ENCODE data around the gene C15orf40.
A peak's percentile ranks its signal among the peaks of the same experiment; 100 is the strongest.

Gene C15orf40

DNA sequence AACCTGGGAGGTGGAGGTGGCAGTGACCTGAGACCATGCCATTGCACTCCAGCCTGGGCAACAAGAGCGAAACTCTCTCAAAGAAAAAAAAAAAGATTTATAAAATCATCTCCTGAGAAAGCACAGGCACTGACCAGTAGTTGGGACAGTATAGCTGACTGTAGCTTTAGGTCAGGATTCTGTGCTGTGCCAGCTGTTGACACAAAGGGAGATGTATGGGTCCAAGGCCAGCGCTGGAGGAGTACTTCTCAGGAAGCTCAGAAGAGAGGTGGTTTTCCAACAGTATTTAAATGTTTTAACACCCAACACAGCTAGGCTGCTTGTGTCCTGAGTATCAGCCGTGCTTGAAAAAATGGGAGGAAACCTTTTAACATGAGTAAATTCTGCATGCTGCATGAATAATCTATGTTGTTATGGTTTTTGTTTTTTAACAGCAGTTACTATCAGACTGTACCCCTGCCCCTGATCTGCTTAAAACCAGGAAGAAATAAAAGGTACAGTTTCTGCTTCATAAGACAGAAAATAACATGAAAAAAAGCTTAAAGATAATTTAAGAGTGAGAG is 18.9 kb downstream of the C15orf40 start:
- DNase-seq, result no peak

DNA sequence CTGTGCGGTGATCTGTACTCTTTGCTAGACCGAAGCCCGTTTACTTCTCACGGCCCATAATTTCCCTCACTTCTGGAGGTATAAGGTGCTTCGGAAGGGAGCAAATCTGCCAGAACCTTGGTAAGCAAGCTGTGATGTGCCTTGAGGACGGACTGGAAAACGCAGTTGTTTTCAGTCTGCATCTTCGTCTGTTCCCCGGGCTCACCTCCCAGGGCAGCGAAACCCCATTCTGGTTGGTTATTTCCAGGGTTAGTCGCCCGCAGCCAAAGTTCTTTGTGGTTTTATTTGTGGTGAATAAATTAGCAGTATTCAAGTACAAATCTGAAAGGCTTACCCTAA is 25.0 kb downstream of the C15orf40 start:
- no peak for DNase-seq

GRCh38 chr15:82985688-82986441 is 25.6 kb downstream of the C15orf40 start, which contains the start of gene RAMAC:
Gene RAMAC (plus strand): TSS chr15:82986210. CDS start chr15:82989019, 2,809 bp downstream.
- peak; percentile 90 for DNase-seq

GRCh38 chr15:82980981-82981380 is 30.5 kb downstream of the C15orf40 start:
- DNase-seq, result no peak

GRCh38 chr15:82979726-82980125 is 31.7 kb downstream of the C15orf40 start:
- DNase-seq, result no peak

DNA sequence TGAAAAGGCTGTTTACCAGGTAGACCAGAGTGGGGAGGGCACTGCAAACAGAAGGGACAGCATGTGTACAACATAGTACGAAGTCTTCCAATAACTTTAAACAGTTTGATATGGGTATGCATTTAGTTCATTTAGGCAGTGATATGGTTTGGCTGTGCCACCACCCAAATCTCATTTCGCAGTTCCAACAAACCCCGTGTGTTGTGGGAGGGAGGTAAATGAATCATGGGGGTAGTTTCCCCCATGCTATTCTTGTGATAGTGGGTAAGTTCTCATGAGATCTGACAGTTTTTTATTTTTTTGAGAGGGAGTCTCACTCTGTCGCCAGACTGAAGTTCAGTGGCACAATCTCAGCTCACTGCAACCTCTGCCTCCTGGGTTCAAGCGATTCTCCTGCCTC is 33.0 kb downstream of the C15orf40 start:
- no peak for DNase-seq

- DNase-seq, result no peak
Measured at GRCh38 chr15:82977076-82977475, 34.4 kb downstream of the C15orf40 start.

- DNase-seq, result no peak
Measured at GRCh38 chr15:82972990-82973389, 38.4 kb downstream of the C15orf40 start.

DNA sequence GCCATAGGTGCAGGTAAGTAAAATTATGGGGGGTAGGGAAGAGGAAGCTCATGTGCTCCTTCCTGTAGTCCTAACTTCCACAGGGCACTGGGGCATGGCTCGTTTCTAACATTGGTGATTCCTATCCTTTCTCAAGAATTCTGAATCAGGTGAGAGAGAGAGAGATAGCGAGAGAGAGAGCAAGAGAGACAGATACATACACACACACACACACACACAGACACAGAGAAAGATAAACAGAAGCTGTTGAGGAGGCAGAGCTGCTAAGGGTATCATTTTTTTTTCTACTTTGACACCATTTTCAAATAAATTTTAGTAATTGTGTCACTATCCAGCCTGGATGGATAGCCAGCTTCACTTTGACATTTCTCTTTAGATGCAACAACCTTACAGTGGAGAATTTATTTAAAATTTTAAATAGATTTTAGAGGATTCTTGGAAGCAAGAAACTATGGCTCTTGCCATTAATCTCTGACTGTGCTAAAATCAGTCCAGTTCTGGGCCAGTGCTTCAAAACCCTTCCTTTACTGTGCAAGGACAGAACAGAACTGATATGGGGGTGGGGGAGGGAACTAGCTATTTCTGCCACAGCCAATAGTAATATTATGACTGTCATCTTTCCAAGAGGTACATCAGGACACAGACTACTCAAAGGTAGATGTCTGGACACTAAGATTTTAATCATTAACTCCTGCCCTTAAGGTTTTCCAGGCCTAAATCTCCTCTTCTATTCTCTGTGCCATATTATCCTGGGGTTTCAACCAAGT is 40.0 kb downstream of the C15orf40 start:
- no peak for DNase-seq

- DNase-seq, result no peak
Measured at GRCh38 chr15:82970696-82971095, 40.7 kb downstream of the C15orf40 start.

GRCh38 chr15:82970078-82970686 is 41.3 kb downstream of the C15orf40 start:
- DNase-seq, result no peak

GRCh38 chr15:82969353-82969752 is 42.1 kb downstream of the C15orf40 start:
- no peak for DNase-seq

DNA sequence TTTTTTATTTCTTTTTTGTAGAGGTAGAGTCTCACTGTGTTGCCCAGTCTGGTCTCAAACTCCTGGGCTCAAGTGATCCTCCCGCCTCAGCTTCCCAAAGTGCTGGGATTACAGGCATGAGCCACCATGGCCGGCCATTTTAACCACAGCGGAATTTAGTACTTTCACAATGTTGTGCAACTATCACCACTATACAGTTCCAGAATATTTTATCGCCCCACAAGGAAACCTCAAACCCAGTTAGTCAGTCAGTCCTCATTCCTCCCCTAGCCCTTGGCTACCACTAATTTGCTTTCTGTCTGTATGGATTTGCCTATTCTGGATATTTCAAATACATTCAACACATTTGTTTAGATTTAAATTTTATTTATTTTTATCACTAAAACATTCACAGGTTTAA is 43.4 kb downstream of the C15orf40 start:
- no peak for DNase-seq

- no peak for DNase-seq
Measured at GRCh38 chr15:82966671-82967071, 44.8 kb downstream of the C15orf40 start.

DNA sequence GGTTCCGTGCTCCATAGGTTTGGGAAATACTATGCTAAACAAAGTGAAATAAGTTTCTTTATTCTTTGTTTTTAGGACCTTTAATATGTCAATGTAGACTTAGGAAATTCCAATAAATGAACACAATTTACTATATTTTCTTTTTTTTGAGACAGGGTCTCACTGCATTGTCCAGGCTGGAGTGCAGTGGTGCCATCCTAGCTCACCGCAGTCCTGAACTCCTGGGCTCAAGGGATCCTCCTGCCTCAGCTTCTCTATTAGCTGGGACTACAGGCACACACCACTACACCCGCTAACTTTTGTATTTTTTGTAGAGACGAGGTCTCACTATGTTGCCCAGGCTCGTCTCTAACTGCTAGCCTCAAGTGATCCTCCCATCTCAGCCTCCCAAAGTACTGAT is 46.5 kb downstream of the C15orf40 start:
- DNase-seq, result no peak

DNA sequence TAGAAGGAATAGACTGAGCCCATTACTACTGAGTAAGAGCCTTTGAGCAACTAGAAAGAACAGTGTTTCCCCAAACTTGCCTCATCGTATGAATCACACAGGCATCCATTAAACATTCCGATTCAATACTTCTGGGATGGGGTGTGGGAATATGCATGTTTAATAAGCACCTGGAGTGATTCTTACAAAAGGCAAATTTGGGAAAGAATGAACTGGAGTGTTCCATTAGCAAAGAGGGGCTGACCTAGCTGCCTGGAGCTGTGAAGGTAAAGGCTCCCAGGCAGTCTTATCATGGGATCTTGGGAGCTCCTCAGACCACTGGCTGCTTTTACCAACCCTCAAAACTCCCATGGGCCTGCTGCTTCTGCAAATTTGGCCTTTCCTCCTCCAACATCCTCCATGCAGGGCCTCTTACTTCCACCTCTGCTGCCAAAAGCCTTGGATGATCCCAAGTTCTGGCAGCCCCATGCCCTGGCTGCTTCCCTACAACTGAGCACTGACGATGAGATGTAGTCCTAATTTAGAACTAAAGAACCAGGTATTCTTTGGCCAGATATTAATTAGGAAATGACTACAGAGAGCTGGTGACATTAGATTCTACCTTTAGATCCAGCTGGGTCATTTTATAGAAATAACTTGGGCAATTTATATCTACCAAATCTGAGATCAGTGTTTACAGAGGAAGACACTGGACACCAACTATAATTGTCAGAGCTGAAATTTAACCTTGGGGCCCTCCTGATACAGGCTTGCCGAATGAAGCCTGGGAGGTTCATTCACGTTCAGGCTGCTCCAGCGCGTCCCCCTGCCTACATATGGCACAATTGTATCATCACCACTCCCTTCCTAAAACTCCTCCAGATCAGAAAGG is 47.7 kb downstream of the C15orf40 start:
- DNase-seq, result no peak

DNA sequence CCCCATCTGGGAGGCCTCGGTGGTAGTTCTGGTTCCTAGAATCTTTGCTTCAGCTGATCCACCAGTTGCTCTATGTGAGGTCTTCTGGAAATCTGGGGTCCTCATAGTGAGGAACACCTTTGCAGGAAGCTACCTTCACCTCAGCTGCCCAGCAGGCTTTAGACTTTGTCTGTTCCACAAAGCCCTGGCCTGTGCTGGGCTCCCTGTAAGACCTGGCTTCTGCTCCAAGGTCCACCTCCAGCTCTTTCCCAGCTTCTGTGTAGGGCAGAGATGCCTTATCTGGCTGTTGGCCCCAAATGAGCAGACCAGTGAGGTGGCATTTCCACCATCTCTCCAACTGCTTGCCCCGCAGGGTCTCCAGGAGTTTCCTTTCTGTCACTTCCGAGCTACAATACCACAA is 50.7 kb downstream of the C15orf40 start:
- no peak for DNase-seq

- no peak for DNase-seq
Measured at GRCh38 chr15:82959423-82959822, 52.0 kb downstream of the C15orf40 start.

- DNase-seq, result no peak
Measured at GRCh38 chr15:82958638-82959037, 52.8 kb downstream of the C15orf40 start.

- no peak for DNase-seq
Measured at GRCh38 chr15:82952158-82953081, 59.0 kb downstream of the C15orf40 start, which contains the start of gene HOMER2. Gene HOMER2 (minus strand): TSS chr15:82952720. CDS start chr15:82952535, 185 bp downstream.

DNA sequence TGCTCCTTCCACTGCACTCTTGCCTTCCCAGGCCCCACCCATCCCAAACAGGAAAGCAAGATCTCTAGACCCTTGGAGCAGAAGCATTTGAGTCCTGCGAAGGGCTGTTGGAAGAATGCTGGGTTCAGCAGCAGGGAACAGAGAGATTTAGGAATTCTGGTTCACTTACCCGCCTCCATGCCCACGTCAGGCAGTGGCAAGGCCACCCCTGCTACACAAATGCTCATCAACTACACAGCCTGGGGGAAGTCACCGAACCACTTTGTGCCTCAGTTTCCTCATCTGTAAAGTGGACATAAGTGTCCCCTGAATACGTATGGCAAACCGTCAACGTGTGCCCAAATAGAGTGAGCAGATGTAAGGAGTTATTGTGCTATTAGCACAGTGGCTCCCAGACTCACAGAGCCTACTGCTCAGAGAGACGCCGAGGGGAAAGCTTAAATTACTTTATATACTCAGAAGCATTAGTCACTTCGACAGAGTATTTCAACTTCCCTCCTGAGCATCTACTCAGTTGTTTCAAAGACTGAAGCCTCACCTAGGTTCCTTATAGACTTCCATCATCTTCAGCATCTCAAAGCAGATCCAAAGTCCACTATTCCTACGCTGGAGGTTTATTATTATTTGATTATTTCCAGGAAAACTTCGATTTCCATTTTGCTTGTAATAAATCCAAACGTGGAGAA is 59.8 kb downstream of the C15orf40 start:
- no peak for DNase-seq
